HepG2 (cell line): ENCODE measurements around the gene MYH10. TPM values are rescaled to one million over a fixed set of nuclear protein-coding genes. Genes with fewer than 3 reads are reported as not detected.

Source experiments
- AGO2 ChIP-seq: fragments of 200-400 bp; formaldehyde crosslinking; optimal IDR thresholded peaks from 2 replicates; pipeline ENCODE3; 2017; ENCODE audit warnings: mild to moderate bottlenecking, low read depth, low read length, moderate library complexity
- AKAP8 ChIP-seq: sonication (generic); formaldehyde crosslinking; IDR thresholded peaks from 2 replicates; pipeline ENCODE4 v1.5.1; 2020; ENCODE audit warnings: mild to moderate bottlenecking, missing genetic modification reagents
- ARID3A ChIP-seq: IDR thresholded peaks from 2 replicates; pipeline ENCODE4 v1.6.1; 2012; ENCODE audit warnings: low read depth, low read length, improper control_type of control experiment
- HCFC1 ChIP-seq: fragments of 150-350 bp; IDR thresholded peaks from 2 replicates; pipeline ENCODE4 v1.6.1; 2014; ENCODE audit warnings: low read depth, low read length
- REXO4 ChIP-seq: sonication (generic); formaldehyde crosslinking; IDR thresholded peaks from 2 replicates; pipeline ENCODE4 v1.8.0; 2022; ENCODE audit warnings: missing genetic modification reagents, mild to moderate bottlenecking, borderline replicate concordance
- RFXANK ChIP-seq: IDR thresholded peaks from 2 replicates; pipeline ENCODE4 v1.6.1; 2016
- THAP9 ChIP-seq: sonication (generic); formaldehyde crosslinking; IDR thresholded peaks from 2 replicates; pipeline ENCODE4; 2020; ENCODE audit warnings: missing genetic modification reagents, mild to moderate bottlenecking, borderline replicate concordance
- ZMYM3 ChIP-seq: sonication (generic); formaldehyde crosslinking; IDR thresholded peaks from 2 replicates; pipeline ENCODE4 v1.5.1; 2020; ENCODE audit warnings: mild to moderate bottlenecking, missing genetic modification reagents
- ZNF281 ChIP-seq: sonication (generic); formaldehyde crosslinking; IDR thresholded peaks from 2 replicates; pipeline ENCODE4 v1.4.0; 2020; ENCODE audit warnings: missing genetic modification reagents, borderline replicate concordance
- polyA plus RNA-seq, 8 experiments: library from polyadenylated mRNA; depleted of rRNA in 3 of 8; stranded (reverse) in 7 of 8; unstranded in 1 of 8; fragments of >200 nt; fragmentation: Illumina TruSeq in 4 of 8; extraction: Trizol in 4 of 8; gene quantifications; 2 replicates each; pipeline versions ENCODE4 v1.2.1 to v1.2.3, GENCODE V29; 2011 to 2016; ENCODE audit warnings: low read depth in 4 of 8, missing spikeins in 1 of 8, mixed read lengths in 1 of 8; ENCODE audit not compliant: insufficient read depth in 1 of 8
- total RNA-seq, 5 experiments: library from RNA; depleted of rRNA; stranded (reverse); fragments of >200 nt; fragmentation: Illumina TruSeq; extraction: Trizol; gene quantifications; 2 replicates each; pipeline ENCODE4 v1.2.3, GENCODE V29; 2016; ENCODE audit warnings: low read depth in 1 of 5
- TF ChIP-seq, protein P1 (sequence below): sonication (generic); formaldehyde crosslinking; IDR thresholded peaks from 2 replicates; pipeline ENCODE4 v1.9.0; 2021; ENCODE audit warnings: missing genetic modification reagents, mild to moderate bottlenecking, borderline replicate concordance
- TF ChIP-seq, protein P2 (sequence below): sonication (generic); formaldehyde crosslinking; IDR thresholded peaks from 2 replicates; pipeline ENCODE4 v1.4.0; 2020; ENCODE audit warnings: low read depth, missing genetic modification reagents
- TF ChIP-seq, protein P3 (sequence below): sonication (generic); formaldehyde crosslinking; IDR thresholded peaks from 2 replicates; pipeline ENCODE4 v1.4.0; 2020; ENCODE audit warnings: missing genetic modification reagents, borderline replicate concordance

MYH10 gene
- total and polyA plus RNA-seq, 2 of the 13 experiments (the other 11 are each of a cell fraction or from before 2014, with no cell fraction given) = 43.4 to 68.6 TPM

GRCh38 chr17:8542599-8543502 is 87.7 kb downstream of the MYH10 start (continued):
- TF ChIP-seq ZNF281 (peak; percentile 27; the same call in 1 of the 2 replicates), RFXANK (CRISPR knock-in tag) (no peak), REXO4 (CRISPR knock-in tag) (no peak), ARID3A (peak; percentile 65), ZMYM3 (CRISPR knock-in tag) (peak; percentile 52; the same call in 1 of the 2 replicates), HCFC1 (no peak), AGO2 (no peak), AKAP8 (CRISPR knock-in tag) (no peak), THAP9 (CRISPR knock-in tag) (no peak)
- TF ChIP-seq, protein P1, sequence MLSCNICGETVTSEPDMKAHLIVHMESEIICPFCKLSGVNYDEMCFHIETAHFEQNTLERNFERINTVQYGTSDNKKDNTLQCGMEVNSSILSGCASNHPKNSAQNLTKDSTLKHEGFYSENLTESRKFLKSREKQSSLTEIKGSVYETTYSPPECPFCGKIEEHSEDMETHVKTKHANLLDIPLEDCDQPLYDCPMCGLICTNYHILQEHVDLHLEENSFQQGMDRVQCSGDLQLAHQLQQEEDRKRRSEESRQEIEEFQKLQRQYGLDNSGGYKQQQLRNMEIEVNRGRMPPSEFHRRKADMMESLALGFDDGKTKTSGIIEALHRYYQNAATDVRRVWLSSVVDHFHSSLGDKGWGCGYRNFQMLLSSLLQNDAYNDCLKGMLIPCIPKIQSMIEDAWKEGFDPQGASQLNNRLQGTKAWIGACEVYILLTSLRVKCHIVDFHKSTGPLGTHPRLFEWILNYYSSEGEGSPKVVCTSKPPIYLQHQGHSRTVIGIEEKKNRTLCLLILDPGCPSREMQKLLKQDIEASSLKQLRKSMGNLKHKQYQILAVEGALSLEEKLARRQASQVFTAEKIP (CRISPR knock-in tag) = no peak
- TF ChIP-seq, protein P2, sequence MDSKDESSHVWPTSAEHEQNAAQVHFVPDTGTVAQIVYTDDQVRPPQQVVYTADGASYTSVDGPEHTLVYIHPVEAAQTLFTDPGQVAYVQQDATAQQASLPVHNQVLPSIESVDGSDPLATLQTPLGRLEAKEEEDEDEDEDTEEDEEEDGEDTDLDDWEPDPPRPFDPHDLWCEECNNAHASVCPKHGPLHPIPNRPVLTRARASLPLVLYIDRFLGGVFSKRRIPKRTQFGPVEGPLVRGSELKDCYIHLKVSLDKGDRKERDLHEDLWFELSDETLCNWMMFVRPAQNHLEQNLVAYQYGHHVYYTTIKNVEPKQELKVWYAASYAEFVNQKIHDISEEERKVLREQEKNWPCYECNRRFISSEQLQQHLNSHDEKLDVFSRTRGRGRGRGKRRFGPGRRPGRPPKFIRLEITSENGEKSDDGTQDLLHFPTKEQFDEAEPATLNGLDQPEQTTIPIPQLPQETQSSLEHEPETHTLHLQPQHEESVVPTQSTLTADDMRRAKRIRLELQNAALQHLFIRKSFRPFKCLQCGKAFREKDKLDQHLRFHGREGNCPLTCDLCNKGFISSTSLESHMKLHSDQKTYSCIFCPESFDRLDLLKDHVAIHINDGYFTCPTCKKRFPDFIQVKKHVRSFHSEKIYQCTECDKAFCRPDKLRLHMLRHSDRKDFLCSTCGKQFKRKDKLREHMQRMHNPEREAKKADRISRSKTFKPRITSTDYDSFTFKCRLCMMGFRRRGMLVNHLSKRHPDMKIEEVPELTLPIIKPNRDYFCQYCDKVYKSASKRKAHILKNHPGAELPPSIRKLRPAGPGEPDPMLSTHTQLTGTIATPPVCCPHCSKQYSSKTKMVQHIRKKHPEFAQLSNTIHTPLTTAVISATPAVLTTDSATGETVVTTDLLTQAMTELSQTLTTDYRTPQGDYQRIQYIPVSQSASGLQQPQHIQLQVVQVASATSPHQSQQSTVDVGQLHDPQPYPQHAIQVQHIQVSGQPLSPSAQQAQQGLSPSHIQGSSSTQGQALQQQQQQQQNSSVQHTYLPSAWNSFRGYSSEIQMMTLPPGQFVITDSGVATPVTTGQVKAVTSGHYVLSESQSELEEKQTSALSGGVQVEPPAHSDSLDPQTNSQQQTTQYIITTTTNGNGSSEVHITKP = peak; percentile 44; the same call in 1 of the 2 replicates
- TF ChIP-seq, protein P3, sequence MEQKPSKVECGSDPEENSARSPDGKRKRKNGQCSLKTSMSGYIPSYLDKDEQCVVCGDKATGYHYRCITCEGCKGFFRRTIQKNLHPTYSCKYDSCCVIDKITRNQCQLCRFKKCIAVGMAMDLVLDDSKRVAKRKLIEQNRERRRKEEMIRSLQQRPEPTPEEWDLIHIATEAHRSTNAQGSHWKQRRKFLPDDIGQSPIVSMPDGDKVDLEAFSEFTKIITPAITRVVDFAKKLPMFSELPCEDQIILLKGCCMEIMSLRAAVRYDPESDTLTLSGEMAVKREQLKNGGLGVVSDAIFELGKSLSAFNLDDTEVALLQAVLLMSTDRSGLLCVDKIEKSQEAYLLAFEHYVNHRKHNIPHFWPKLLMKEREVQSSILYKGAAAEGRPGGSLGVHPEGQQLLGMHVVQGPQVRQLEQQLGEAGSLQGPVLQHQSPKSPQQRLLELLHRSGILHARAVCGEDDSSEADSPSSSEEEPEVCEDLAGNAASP (CRISPR knock-in tag) = peak; percentile 88
